ENCODE measurements around the gene GSG1L2. TPM values are rescaled to one million over a fixed set of nuclear protein-coding genes. Genes with fewer than 3 reads are reported as not detected.

GSG1L2 gene
- total RNA-seq, 1 donor from 2014 or later = not detected

GRCh38 chr17:9837551-9838471 lies 15.9 kb upstream of the GSG1L2 start:
- Mint-ChIP-seq H3K27me3 (ENCODE audit: low read depth) (no peaks in the 10 kb centered on the region), H3K27ac (ENCODE audit: unreplicated experiment) (peak overlapping the region; percentile 87), H3K9me3 (ENCODE audit: low read depth) (peaks cover 9% of the 10 kb centered on the region), H3K4me1 (ENCODE audit: low read depth) (peaks cover 70% of the 10 kb centered on the region), H3K4me3 (ENCODE audit: unreplicated experiment) (peak overlapping the region; percentile 5), H3K36me3 (ENCODE audit: low read depth) (peaks cover 5% of the 10 kb centered on the region)
- no peak for TF ChIP-seq CTCF (IDR thresholded peaks at IDR 0.05)
- DNase-seq (ENCODE audit: low spot score) = no peak

- H3K27me3 Mint-ChIP-seq (ENCODE audit: low read depth) = no peaks in the 10 kb centered on the region
Observed at GRCh38 chr17:9833922-9834321, 12.0 kb upstream of the GSG1L2 start.

DNA sequence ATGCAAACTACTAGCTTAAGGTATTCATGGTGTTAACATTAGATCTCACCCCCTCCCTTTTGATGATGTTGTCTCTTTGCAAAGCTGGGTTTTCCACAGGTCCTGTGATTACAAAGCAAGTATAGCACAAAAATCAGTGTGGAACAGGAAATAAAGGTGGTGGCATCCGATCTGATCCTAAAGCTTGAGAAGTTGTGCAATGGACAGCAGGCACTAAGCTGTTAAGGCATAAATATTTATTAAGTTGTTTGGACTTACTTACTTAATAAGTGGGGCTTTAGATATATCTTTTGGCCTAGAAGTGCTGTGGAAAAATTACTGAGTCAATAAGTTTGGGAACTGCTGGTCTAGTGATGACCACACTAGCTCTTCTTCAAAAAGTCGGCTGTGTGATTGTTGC lies 8.8 kb upstream of the GSG1L2 start:
- H3K9me3 Mint-ChIP-seq (ENCODE audit: low read depth) = peaks cover 9% of the 10 kb centered on the region
- no peak overlapping the region for H3K27ac Mint-ChIP-seq (ENCODE audit: unreplicated experiment)
- no peak for DNase-seq (ENCODE audit: low spot score)
- no peak for TF ChIP-seq CTCF (IDR thresholded peaks at IDR 0.05)
- no peak overlapping the region for H3K4me3 Mint-ChIP-seq (ENCODE audit: unreplicated experiment)
- no peaks in the 10 kb centered on the region for H3K27me3 Mint-ChIP-seq (ENCODE audit: low read depth)
- H3K4me1 Mint-ChIP-seq (ENCODE audit: low read depth) = peaks cover 51% of the 10 kb centered on the region
- peaks cover 4% of the 10 kb centered on the region for H3K36me3 Mint-ChIP-seq (ENCODE audit: low read depth)

More at GRCh38 chr17:9833922-9834321, 12.0 kb upstream of the GSG1L2 start:
- Mint-ChIP-seq H3K4me3 (ENCODE audit: unreplicated experiment) (no peak overlapping the region), H3K36me3 (ENCODE audit: low read depth) (peaks cover 5% of the 10 kb centered on the region), H3K4me1 (ENCODE audit: low read depth) (peaks cover 63% of the 10 kb centered on the region), H3K27ac (ENCODE audit: unreplicated experiment) (no peak overlapping the region), H3K9me3 (ENCODE audit: low read depth) (peaks cover 9% of the 10 kb centered on the region)
- no peak for DNase-seq (ENCODE audit: low spot score)
- TF ChIP-seq CTCF (IDR thresholded peaks at IDR 0.05) = no peak

DNA sequence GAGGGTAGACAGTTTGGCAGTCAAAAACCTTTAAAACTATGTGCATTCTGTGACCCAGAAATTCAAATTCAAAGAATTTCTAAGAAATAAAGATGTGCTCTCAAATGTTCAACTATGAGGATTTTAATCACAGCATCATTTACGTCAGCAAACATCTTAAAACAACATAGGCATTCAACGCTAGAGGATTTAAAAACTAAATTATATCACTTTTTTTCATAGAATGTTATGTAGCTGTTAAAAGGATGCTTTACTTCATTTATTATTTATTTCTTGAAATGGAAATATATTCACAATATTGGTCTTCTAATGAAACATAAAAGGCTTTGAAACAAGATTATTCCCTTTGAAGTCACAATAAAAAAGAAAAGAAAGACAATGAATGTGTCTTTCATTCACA lies 7.5 kb upstream of the GSG1L2 start:
- TF ChIP-seq CTCF (IDR thresholded peaks at IDR 0.05) = no peak
- H3K27ac Mint-ChIP-seq (ENCODE audit: unreplicated experiment) = peak overlapping the region; percentile 36
- H3K36me3 Mint-ChIP-seq (ENCODE audit: low read depth) = peaks cover 4% of the 10 kb centered on the region
- peaks cover 9% of the 10 kb centered on the region for H3K9me3 Mint-ChIP-seq (ENCODE audit: low read depth)
- H3K27me3 Mint-ChIP-seq (ENCODE audit: low read depth) = no peaks in the 10 kb centered on the region
- H3K4me1 Mint-ChIP-seq (ENCODE audit: low read depth) = peaks cover 55% of the 10 kb centered on the region
- no peak for DNase-seq (ENCODE audit: low spot score)
- no peak overlapping the region for H3K4me3 Mint-ChIP-seq (ENCODE audit: unreplicated experiment)

DNA sequence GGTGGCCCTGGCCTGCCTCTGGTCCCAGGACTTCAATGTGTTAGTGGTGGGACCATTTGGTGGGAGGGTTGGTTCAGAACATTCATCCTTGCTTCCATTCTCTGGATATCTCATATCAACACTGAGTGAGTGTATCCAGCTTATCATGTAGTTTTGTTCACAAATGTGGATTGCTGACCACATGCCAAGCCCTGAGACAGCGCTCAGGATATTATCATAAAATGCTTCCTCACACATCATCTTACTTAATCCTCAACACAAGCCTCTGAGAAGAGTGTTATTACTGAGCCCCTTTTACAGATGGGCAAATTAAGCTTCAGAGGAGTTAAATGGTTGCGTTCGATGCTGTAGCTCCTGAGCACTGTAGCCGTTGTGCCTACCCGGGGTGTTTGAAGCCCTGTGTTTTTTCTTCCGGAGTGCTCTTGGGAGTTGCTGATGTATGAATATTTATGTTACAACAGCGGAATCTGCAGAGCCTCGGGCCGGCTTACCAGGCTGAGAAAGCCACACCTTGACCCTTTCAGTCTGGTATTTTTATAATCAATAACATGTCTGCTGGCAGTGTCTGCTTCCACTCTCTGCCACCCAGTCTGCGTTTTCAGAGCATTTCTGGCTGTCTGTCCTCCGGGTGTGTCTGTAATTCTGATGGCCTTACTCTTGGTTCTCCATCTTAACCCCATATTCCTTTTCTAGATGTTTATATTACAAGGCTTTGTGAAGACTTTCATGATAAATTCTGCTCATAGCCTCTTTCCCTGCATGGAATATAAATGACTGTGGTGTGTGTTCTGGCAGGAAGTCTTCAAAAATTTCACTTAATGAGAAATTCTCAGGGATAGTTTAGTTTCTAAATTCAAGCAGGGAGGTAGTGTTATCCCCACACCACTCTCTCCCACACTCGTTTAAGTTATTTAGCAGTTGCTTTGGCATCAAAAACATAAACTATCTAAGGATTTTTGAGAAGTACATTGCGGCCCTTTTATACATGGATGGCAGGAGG lies 6.7 kb upstream of the GSG1L2 start:
- H3K4me3 Mint-ChIP-seq (ENCODE audit: unreplicated experiment) = peak overlapping the region; percentile 2
- H3K27ac Mint-ChIP-seq (ENCODE audit: unreplicated experiment) = peak overlapping the region; percentile 88
- no peak for TF ChIP-seq CTCF (IDR thresholded peaks at IDR 0.05)
- H3K27me3 Mint-ChIP-seq (ENCODE audit: low read depth) = no peaks in the 10 kb centered on the region
- DNase-seq (ENCODE audit: low spot score) = no peak
- H3K4me1 Mint-ChIP-seq (ENCODE audit: low read depth) = peaks cover 55% of the 10 kb centered on the region
- no peaks in the 10 kb centered on the region for H3K36me3 Mint-ChIP-seq (ENCODE audit: low read depth)
- peaks cover 3% of the 10 kb centered on the region for H3K9me3 Mint-ChIP-seq (ENCODE audit: low read depth)

Data from chondrocyte (in vitro differentiated cells).